ENCODE data around the gene FARSA. TPM values are rescaled to one million over a fixed set of nuclear protein-coding genes. Genes with fewer than 3 reads are reported as not detected.
A peak's percentile ranks its signal among the peaks of the same experiment; 100 is the strongest.

The FARSA gene
- total and polyA plus RNA-seq, 8 donors = 35.3 to 59.4 (median 41.8) TPM

GRCh38 chr19:12944104-12944674 lies 10.7 kb upstream of the FARSA start:
- ATAC-seq (no peak), DNase-seq (no peak)
- peaks cover 26 to 88% of the 10 kb centered on the region in 2 donors for H3K4me1 ChIP-seq
- H3K4me3 ChIP-seq = peak overlapping the region in 1 of 2 donors; percentile 18
- no peaks in the 10 kb centered on the region for H3K9me3 ChIP-seq
- peaks cover 4 to 77% of the 10 kb centered on the region in 2 donors for H3K36me3 ChIP-seq
- TF ChIP-seq, protein P1, sequence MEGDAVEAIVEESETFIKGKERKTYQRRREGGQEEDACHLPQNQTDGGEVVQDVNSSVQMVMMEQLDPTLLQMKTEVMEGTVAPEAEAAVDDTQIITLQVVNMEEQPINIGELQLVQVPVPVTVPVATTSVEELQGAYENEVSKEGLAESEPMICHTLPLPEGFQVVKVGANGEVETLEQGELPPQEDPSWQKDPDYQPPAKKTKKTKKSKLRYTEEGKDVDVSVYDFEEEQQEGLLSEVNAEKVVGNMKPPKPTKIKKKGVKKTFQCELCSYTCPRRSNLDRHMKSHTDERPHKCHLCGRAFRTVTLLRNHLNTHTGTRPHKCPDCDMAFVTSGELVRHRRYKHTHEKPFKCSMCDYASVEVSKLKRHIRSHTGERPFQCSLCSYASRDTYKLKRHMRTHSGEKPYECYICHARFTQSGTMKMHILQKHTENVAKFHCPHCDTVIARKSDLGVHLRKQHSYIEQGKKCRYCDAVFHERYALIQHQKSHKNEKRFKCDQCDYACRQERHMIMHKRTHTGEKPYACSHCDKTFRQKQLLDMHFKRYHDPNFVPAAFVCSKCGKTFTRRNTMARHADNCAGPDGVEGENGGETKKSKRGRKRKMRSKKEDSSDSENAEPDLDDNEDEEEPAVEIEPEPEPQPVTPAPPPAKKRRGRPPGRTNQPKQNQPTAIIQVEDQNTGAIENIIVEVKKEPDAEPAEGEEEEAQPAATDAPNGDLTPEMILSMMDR (IDR thresholded peaks at IDR 0.05) = no peak
- intact Hi-C loops (cut with DNase I) = no loop called here
- H3K27ac ChIP-seq = no peak overlapping the region
- no peaks in the 10 kb centered on the region for H3K27me3 ChIP-seq

- peaks cover 26 to 83% of the 10 kb centered on the region in 2 donors for H3K4me1 ChIP-seq
- H3K9me3 ChIP-seq = no peaks in the 10 kb centered on the region
- DNase-seq (no peak), ATAC-seq (no peak)
- peak overlapping the region; percentile 7 to 18 for H3K27ac ChIP-seq
- H3K27me3 ChIP-seq = no peaks in the 10 kb centered on the region
- intact Hi-C loops (cut with DNase I) = no loop called here
- TF ChIP-seq, protein P1 (IDR thresholded peaks at IDR 0.05) = no peak
- peak overlapping the region in 1 of 2 donors; percentile 18 for H3K4me3 ChIP-seq
- H3K36me3 ChIP-seq = peaks cover 4 to 71% of the 10 kb centered on the region in 2 donors
Observed at GRCh38 chr19:12943437-12944044, 10.0 kb upstream of the FARSA start.

DNA sequence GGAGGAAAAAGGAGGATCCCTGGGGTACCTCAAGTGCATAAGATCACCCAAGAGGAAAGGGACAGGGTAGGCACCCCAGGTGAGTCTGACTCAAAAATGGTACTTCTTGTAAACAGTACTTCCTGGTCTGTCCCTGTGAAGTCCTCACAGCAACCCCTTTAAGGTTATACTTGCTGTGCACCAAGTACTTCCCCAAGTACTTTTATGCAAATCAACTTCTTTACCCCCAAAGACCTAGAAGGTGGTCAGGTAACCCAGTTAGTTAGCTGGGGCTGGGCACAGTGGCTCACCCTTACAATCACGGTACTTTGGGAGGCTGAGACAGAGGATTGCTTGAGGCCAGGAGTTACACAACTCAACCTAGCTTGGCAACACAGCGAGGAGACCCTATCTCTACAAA lies 7.4 kb upstream of the FARSA start:
- Histone ChIP-seq H3K27ac (peak overlapping the region in 1 of 2 donors; percentile 93), H3K4me3 (peak overlapping the region in 1 of 2 donors; percentile 89), H3K4me1 (peaks cover 31 to 76% of the 10 kb centered on the region in 2 donors), H3K36me3 (peaks cover 4 to 61% of the 10 kb centered on the region in 2 donors), H3K27me3 (no peaks in the 10 kb centered on the region), H3K9me3 (no peaks in the 10 kb centered on the region)
- ATAC-seq = no peak
- no peak for DNase-seq
- intact Hi-C loops (cut with DNase I) = no loop called here
- TF ChIP-seq, protein P1 (IDR thresholded peaks at IDR 0.05) = no peak

GRCh38 chr19:12939975-12940423 lies 6.5 kb upstream of the FARSA start:
- Histone ChIP-seq H3K27me3 (no peaks in the 10 kb centered on the region), H3K36me3 (peaks cover 4 to 59% of the 10 kb centered on the region in 2 donors), H3K9me3 (no peaks in the 10 kb centered on the region), H3K4me1 (peaks cover 31 to 74% of the 10 kb centered on the region in 2 donors), H3K4me3 (peak overlapping the region; percentile 89 to 100), H3K27ac (peak overlapping the region in 1 of 2 donors; percentile 93)
- ATAC-seq (no peak), DNase-seq (no peak)
- intact Hi-C loops (cut with DNase I) = no loop called here
- TF ChIP-seq, protein P1 (IDR thresholded peaks at IDR 0.05) = no peak

GRCh38 chr19:12938779-12939601 lies 5.5 kb upstream of the FARSA start:
- intact Hi-C loops (cut with DNase I) = no loop called here
- peak overlapping the region; percentile 89 to 100 for H3K4me3 ChIP-seq
- peaks cover 4 to 49% of the 10 kb centered on the region in 2 donors for H3K36me3 ChIP-seq
- ATAC-seq (peak; percentile 25), DNase-seq (no peak)
- H3K27ac ChIP-seq = peak overlapping the region; percentile 87 to 93
- H3K9me3 ChIP-seq = no peaks in the 10 kb centered on the region
- H3K4me1 ChIP-seq = peaks cover 31 to 67% of the 10 kb centered on the region in 2 donors
- TF ChIP-seq, protein P1 (IDR thresholded peaks at IDR 0.05) = peak in 1 of 2 donors; percentile 9
- no peaks in the 10 kb centered on the region for H3K27me3 ChIP-seq

All from left lung (tissue), 10 donors.